ENCODE results near the gene BCL10.

Gene BCL10

DNA sequence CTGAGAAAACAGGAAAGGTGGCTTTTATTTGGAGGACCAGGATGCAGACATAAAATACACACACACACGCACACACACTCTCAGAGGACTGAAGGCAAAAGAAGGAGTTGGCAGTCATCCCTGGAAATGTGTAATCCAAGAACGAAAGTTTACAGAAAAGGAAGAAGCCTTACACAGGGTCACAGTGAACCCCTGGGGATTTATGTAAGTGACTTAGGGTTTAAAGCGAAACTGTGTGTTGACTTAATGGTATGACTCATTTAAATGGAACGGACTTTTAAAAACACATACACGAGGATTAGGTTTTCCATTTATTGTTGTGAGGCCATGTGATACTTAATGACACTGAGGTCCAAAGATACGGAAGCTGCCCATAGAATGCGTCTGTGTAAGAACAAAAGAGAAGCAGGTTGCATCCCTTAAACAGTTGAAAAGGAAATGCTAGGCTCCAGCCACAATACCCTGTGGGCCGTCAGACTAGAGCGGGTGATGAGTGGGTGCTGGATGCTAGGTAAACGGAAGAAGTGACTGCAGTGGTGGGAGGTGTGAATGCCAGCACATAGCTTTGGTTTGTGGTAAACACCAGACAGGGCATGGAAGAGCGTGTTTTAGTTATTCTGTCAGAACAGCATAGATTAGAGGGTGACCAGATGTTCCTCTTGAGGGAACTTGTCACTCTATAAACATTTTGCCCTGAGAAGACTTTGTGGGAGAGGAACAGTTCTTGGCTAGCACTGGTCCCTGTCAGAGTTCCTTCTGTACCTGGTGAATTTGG, 21.6 kb upstream of the BCL10 start:
- peak; percentile 71 to 76 for DNase-seq (ENCODE audit: low read depth in 2 of 2)

- no peak for DNase-seq (ENCODE audit: low read depth in 2 of 2)
Observed at GRCh38 chr1:85297538-85297854, 21.1 kb upstream of the BCL10 start.

DNA sequence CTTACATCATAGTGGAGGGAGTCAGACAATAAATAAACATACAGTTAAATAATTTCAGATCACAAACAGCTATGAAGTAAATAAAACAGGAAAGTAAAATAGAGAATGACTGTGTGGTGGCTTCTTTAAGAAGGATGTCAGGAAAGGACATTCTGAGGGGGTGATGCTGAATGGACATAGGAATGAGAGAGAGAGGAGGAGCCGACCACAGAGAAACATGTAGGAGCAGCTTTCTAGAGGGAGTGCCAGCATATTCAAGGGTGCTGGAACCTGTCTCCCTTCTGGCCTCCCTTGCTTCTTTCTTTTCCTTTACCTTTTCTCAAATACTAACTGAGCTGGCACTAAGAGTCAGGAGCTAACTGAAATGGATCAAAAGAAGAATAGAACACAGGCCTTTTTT, 20.5 kb upstream of the BCL10 start:
- DNase-seq (ENCODE audit: low read depth in 2 of 2) = no peak

DNA sequence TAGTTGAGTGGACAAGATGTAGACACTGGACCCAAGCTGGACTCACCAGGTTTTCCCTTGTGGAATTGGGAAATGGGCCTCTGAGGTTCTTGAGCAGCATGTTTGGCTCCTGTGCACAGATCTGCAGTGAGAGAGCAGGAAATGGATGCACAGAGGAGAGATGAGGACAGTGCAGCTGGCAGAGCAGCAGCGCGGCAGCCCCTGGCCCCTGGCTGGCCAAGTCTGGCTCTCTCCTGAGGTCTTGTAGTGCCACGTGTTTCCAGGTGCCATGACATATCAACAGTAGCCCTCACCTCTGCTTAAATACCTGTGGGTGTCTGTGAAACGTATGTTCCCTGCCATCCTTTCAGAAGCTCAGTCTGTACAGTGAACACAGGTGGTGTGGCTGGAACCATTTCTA, 19.2 kb upstream of the BCL10 start:
- DNase-seq (ENCODE audit: low read depth in 2 of 2) = no peak

DNA sequence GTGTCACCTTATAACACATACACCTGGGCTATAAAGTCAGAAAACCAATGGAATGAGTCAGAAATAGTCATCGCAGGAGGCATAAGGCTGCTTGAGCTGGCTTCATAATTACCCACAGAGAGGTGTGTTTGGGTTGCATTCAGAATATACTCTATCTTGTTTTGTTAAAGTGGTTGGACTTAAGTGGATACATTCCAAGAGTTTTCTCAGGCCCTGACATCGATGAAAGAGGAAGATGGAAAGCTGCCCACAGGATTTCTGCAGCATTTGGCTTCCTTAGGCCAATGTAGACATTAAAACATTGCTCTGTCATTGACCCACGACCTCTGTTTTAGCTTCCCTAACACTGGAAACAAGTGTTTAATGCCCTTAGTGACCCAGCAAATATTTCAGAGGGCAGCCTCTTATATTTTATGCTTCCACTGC, 18.6 kb upstream of the BCL10 start:
- no peak for DNase-seq (ENCODE audit: low read depth in 2 of 2)

DNA sequence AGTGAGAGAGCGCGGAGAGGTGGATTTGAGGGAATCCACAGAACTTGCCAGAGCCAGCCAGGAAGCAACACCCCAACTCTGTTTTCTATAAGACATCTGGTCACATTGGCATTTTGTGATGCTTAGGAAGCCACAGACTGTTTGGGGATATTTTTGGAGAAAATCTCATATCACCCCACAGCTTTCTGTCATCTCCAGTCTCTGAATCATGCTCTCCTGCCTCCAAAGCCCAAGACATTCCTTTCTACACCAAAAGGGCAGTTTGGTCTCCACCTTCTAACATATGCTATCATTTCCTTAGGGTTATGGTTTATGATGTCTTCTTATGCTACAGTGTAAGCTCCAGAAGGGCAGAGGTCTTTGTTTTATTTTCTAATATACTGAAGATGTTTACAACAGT, 14.4 kb upstream of the BCL10 start:
- no peak for DNase-seq (ENCODE audit: low read depth in 2 of 2)

- DNase-seq (ENCODE audit: low read depth in 2 of 2) = no peak
Observed at GRCh38 chr1:85289848-85290335, 13.5 kb upstream of the BCL10 start.

- no peak for DNase-seq (ENCODE audit: low read depth in 2 of 2)
Observed at GRCh38 chr1:85289207-85289847, 12.9 kb upstream of the BCL10 start.

- no peak for DNase-seq (ENCODE audit: low read depth in 2 of 2)
Observed at GRCh38 chr1:85284202-85284601, 7.8 kb upstream of the BCL10 start.

- no peak for DNase-seq (ENCODE audit: low read depth in 2 of 2)
Observed at GRCh38 chr1:85283475-85284199, 7.2 kb upstream of the BCL10 start.

GRCh38 chr1:85282424-85282823, 6.0 kb upstream of the BCL10 start:
- DNase-seq (ENCODE audit: low read depth in 2 of 2) = no peak

- no peak for DNase-seq (ENCODE audit: low read depth in 2 of 2)
Observed at GRCh38 chr1:85280636-85281035, 4.2 kb upstream of the BCL10 start.

DNA sequence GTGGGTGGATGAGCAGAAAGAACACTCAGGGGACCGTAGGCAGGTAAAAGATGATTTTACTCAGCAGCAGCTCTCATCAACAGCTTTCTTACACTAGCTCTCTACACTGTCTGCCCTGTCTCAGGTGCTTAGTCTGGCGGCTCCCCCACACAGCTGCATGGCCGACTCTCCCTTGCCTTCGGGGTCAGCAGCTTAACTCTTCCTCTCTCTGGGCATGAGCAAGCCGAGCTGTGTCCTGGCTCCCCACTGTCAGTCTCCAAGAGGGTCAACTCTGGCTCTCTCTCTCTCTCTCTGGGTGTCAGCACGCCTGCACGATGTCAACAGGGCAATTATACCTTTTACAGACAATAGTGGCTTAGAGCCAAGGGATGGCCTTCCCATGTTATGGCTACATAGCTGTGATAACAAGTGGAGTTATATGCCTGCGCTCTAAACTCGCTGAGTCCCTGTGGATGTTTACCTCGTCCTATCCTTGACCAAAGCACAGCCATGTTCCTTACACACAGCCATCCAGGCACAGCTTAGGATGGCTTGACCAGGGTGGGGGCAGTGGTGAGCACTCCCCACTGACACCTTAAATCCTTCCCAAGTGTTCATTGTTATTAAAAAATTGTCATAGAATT, 3.1 kb upstream of the BCL10 start:
- DNase-seq (ENCODE audit: low read depth in 2 of 2) = no peak

- DNase-seq (ENCODE audit: low read depth in 2 of 2) = peak; percentile 43 to 51
Observed at GRCh38 chr1:85278853-85279314, 2.5 kb upstream of the BCL10 start.

GRCh38 chr1:85277802-85278201, 1.4 kb upstream of the BCL10 start:
- no peak for DNase-seq (ENCODE audit: low read depth in 2 of 2)

DNA sequence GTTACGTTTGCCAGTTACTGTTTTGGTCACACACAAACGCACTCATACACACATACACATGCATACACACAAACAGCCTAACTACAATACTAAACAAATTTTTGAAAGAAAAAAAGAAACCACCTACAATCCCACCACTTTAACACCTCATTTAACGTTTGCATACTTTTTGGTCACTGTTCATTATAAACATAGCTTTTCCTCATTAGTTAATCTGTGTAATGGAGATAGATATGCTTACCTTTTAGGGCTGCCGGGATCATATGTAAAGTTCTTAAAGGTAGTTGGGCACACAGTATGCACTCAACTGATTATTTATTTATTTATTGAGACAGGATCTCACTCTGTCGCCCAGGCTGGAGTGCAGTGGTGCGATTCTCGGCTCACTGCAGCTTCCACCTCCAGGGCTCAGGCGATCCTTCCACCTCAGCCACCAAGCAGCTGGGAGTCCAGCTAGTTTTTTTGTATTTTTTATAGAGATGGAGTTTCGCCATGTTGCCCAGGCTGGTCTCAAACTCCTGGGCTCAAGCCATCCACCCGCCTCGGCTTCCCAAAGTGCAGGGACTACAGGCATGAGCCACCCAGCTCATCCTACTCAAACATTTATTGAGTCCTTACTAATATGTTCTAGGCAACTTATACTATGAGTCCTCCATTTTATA, 677 bp upstream of the BCL10 start:
- no peak for DNase-seq (ENCODE audit: low read depth in 2 of 2)

DNA sequence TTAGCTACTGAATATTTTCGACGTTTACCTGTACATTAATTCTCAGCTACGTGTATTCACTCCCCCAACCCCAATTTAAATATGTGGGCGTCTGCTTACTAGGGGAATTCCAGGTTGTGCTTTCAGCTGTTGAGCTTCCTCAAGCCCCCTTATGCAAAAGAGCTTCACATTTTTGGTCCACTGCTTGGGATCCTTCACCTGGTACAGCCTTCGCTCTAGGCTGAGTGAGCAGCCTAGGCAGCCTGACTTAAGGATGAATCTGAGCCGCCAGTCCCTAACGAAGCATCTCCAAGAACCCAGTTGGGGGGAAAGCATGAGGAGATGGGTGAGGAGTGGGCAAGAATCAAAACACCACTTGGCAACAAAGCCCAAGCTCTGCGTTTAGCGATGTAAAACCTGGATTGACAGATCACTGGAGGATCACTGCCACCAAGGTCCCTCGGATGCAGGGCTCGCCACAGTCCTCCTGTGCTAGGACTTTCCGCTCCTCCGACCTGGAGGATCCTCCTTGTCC, 674 bp downstream of the BCL10 start:
- peak in 1 of 2 donors; percentile 3 for DNase-seq (ENCODE audit: low read depth in 2 of 2)

DNA sequence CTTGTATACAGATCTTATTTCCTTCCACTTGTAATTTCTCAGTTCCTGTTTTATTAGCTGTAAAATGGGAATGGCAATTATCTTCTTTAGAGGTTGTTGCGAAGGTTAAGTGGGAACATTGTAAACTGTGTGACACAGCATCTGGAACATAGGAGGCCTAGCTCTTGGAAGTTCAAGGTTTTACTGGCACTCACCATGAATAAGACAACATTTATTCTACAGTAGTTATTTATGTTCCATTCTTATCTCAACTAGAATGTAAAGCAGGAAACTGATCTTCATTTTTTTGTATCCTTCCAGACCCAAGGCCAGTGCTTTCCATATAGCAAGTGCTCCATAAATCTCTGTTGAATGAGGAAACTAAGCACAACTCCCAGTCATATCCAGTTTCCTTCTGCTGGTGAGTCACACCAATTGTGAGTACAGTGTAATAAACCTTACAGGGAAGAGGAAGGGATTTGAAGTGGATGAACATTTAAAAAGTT, 1.4 kb downstream of the BCL10 start:
- DNase-seq (ENCODE audit: low read depth in 2 of 2) = no peak

- DNase-seq (ENCODE audit: low read depth in 2 of 2) = no peak
Observed at GRCh38 chr1:85273397-85273796, 3.0 kb downstream of the BCL10 start.

DNA sequence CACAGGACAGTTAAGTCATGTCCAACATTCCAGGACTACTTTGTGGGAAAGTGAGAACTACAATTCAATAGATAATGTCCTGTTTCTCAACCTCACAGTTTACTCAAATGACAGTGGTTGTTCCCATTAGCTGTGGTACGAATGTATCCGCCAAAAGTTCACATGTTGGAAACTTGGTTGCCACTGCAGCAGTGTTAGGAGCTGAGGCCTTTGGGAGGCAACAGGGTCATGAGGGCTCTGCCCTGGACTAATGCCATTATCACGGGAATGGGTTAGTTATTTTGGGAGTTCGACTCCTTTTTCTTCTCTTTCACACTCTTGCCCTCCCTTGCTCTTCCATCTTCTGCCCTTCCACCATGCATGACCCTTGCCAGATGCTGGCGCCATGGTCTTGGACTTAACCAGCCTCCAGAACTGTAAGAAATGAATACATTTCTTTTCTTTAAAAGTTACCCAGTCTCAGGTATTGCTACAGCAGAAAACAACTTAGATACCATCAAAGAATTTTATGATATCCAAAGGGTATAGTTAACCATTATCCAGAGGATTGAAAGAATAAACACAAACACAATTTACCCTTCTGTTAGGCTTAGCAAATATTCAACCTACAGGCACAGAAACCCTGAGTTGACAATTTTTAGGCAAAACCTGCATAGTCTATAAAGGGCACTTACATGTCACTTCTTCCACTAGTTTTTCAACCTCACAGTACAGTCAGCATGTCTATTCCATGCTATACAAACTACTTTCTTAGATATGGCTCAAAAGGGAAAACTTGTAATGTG, 7.4 kb downstream of the BCL10 start:
- no peak for DNase-seq (ENCODE audit: low read depth in 2 of 2)

DNA sequence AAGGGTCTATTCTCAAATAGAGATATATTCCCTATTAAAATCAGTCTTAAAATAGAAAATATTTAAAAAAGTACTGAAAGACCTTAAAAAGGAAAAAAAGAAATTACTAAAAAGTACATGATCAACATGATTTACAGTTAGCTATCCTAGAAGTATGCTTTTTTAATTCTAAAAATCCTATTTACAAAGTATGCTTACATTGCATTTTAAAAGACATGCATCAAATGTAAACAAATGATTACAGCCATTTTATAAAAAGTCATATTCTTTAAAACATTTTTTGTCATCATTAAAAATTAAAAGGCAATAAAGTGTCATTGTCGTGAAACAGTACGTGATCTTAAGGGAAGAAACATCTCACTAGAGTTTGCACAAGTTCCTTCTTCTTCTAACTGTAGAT, 9.1 kb downstream of the BCL10 start:
- DNase-seq (ENCODE audit: low read depth in 2 of 2) = no peak
